LoVo (cell line): Measurements from ENCODE around the gene LIPG.
"Not testable (repeated sequence)": the region's sequence is repeated elsewhere in the genome, so short reads cannot be mapped to it uniquely, and the experiment has no call there.

Experiments used
- DNase-seq: peaks from one replicate; pipeline ENCODE4 v3.0.0-alpha.2; 2016; ENCODE audit warnings: low spot score

Gene LIPG

GRCh38 chr18:49561289-49562193, at the start of gene LIPG:
LIPG (plus strand) TSS chr18:49562057; CDS start chr18:49562309, 252 bp downstream.
- peak; percentile 90 for DNase-seq

DNA sequence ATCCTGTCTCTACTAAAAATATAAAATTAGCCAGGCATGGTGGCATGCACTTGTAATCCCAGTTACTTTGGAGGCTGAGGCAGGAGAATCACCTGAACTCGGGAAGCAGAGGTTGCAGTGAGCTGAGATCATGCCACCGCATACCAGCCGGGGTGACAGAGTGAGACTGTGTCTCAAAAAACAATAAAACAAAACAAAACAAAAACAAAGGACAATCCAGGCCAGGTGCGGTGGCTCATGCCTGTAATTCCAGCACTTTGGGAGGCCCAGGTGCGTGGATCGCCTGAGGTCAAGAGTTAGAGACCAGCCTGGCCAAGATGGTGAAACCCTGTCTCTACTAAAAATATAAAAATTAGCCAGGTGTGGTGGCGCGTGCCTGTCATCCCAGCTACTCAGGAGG, 49.0 kb upstream of the LIPG start:
- DNase-seq: not testable (repeated sequence)

- peak; percentile 44 for DNase-seq
Measured at GRCh38 chr18:49514577-49514976, 47.3 kb upstream of the LIPG start.

GRCh38 chr18:49515003-49515402, 46.9 kb upstream of the LIPG start:
- DNase-seq: not testable (repeated sequence)

- no peak for DNase-seq
Measured at GRCh38 chr18:49515516-49515915, 46.3 kb upstream of the LIPG start.

- DNase-seq: no peak
Measured at GRCh38 chr18:49517483-49517882, 44.4 kb upstream of the LIPG start.

GRCh38 chr18:49519101-49519971, 42.5 kb upstream of the LIPG start:
- no peak for DNase-seq

GRCh38 chr18:49520661-49521145, 41.2 kb upstream of the LIPG start:
- no peak for DNase-seq

DNA sequence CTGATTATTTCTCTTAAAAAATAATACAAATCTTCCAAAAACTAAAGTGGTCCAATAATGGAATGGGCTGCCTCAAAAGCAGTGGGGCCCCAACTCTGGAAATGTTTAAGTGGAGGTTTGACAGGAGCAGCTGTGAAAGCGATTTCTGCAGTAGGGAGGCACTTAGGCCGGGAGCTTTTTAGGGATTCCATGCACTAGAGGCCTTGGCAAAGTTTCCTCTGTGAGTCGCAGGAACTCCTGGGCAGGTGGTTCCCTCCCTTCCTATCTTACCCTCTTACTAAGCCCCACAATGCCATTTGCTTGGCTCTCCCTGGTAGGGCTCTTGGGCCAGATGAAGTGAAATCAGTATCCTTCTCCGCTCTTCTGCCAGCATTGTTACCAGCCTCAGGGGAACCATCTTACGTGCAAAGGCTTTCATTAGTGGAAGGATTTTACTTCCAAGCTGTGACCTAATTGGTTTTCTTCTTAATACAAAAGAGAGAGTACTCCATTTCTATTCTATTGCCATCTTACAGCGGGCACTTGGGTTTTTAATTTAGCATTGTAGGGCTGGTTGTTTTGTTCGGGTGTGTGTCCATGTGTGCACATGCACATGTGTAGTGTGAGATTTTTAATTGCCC, 40.5 kb upstream of the LIPG start:
- DNase-seq: no peak

GRCh38 chr18:49523580-49524093, 38.2 kb upstream of the LIPG start:
- not testable (repeated sequence) for DNase-seq

DNA sequence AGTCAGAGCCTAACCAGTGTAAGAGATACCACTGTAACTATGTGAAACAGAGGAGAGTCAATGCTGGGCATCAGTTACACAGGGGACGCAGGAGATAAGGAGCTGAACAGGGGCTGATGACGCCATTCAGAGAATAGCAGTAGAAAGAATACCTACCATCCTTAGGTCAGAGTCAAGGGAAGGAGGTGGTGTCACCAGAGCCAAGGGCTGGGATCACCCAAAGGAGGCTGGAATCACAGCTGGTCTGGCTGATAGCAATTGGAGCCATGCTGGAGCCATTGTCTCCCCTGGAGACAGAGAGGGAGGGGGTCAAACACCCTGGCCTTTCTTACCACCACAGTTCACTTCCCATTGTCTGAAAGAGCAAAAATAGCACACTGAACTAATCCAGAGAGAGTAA, 37.5 kb upstream of the LIPG start:
- DNase-seq: no peak

- no peak for DNase-seq
Measured at GRCh38 chr18:49524951-49525350, 36.9 kb upstream of the LIPG start.

DNA sequence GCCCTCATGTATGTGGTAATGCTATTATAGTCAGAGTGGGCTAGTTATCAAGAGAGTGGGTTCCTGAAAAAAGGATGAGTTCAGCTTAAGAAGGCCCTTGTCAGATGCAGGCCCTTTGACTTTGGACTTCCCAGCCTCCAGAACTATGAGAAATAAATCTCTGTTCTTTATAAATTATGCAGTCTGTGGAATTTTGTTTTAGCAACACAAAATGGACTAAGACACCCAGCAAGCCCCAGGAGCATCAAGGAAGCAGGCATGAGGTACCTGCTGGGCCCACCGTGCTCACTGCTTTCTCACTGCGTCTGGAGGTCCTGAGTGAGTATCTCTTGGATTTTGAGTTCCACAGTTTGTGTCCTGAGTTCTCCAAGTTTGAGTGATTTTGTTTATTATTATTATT, 35.9 kb upstream of the LIPG start:
- DNase-seq: no peak

DNA sequence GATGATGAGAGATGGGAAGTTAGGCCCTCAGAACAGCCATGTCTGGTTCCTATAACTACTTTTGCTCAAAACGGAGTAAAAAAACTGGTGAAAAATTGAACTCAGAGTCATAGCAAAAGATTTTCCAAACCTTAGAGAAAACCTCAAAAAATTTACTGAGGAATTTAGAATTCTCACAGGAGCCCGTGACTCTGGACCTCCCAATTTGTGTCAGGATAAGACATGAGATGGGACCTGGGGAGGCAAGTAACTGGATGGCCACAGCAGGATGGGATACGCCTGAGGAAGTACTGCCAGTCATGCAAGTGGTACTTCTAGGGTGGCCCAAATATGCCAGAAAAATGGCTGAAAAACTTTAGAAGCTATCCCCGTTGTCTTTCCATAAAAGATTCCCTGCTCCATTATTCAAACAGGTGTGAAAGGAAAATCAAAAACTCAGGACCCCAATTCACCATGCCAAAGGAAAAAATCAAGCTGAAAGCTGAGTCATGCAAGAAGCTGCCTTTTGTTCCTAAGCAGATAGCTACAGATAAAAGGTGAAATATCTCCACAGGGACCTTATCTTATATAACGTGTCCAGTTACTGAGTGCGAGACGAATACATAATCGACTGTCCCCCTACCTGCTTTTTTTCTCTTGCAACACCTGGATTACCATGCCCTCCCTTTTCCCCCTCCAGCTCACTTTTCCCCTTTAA, 34.1 kb upstream of the LIPG start:
- DNase-seq: no peak

- DNase-seq: no peak
Measured at GRCh38 chr18:49529596-49529995, 32.3 kb upstream of the LIPG start.

DNA sequence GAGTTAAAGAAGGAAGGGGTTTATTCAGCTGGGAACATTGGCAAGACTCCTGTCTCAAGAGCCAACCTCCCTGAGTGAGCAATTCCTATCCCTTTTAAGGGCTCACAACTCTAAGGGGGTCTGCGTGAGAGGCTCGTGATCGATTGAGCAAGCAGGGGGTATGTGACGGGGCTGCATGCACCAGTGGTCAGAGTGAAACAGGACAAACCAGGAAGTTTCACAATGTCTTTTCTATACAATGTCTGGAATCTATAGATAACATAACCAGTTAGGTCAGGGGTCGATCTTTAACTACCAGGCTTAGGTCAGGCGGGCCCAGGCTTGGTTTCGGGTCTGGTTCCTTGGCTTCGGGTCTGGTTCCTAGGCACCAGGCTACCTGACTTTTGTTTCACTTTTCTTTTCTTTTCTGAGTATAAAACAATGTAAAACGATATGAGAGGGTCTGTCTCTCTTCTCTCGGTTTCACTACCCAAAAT, 30.1 kb upstream of the LIPG start:
- DNase-seq: no peak

DNA sequence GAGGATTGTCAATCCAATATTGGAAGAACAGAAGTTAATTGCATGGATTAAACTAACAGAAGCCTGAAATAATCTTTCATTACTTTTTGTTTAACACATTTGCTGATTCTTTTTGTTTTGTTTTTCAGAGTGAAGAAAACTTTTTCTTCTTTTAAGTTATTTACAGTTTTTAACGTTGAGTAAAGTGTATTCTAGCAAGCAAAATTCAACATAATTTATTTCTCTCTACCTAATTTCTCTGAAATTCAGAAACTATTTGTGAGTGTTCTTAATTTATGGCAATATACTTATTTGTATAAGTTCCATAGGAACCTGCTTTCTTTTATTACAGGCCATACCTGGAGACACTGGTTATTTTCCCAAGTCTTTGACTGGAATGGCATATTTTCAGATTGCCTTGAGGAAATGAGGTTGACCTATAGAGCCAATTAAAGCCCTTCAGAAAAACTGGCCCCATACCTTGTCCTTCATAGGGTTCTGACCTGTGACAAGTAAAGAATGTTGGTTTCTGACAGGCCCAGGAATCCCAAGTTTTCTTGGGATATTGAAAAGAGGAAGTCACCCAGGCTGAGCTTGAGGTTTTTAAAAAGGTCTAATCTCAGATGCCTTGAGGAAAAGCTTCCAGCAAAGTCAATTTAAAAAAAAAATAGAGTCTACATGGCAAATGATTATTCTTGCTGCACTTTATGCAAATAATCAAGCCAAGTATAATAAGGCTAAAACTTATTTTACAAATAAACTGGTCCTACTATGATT, 26.8 kb upstream of the LIPG start:
- no peak for DNase-seq

DNA sequence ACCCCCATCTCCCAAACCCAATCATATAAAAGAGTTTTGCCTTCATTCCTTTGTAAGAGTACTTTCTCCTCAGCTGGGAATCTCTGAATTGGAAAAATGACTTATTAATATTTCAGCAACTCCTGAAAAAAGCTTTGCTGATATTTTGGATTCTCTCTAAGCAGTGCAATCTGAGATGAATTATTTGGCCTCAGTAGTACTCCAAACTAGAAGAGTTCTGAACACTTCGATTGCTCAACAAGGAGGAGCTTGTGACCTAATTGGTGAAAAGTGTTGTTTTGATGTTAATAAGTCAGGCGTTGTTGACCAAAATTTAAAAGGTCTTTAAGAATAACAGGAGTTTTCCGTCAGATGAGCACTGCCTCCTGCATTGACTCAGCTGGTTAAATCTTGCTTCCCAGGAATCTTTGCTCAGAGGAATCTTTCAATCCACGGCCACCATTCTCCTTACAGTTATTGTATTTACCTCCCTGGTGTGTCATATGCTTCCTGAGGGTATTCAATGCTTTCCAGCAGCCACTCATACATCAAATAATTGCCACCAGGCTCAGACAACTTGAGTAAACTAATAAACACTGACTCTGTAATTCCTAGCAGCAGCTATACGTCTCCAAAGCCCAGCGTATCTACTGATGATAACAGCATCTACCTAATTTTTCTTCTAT, 24.5 kb upstream of the LIPG start:
- DNase-seq: no peak

GRCh38 chr18:49544362-49544761, 17.5 kb upstream of the LIPG start:
- peak; percentile 30 for DNase-seq

- DNase-seq: no peak
Measured at GRCh38 chr18:49546278-49546677, 15.6 kb upstream of the LIPG start.
